Hepatocyte (in vitro differentiated cells): Measurements from ENCODE around the gene HDAC8. TPM values are rescaled to one million over a fixed set of nuclear protein-coding genes. Genes with fewer than 3 reads are reported as not detected.

Source experiments
- DNase-seq: peaks from one replicate; pipeline ENCODE4 v3.0.0-alpha.2; 2016; ENCODE audit warnings: low spot score
- H2AFZ ChIP-seq: fragments of 200-600 bp; sonication (generic); 2 replicates; pipeline ENCODE4 v1.6.0; 2016; ENCODE audit warnings: antibody characterized with exemption, mild to moderate bottlenecking
- H3K27ac ChIP-seq: fragments of 200-600 bp; sonication (generic); 2 replicates; pipeline ENCODE4 v1.5.1; 2016; ENCODE audit warnings: mild to moderate bottlenecking
- H3K27me3 ChIP-seq: fragments of 200-600 bp; sonication (generic); 2 replicates; pipeline ENCODE4 v1.6.1; 2016
- H3K36me3 ChIP-seq: fragments of 200-600 bp; sonication (generic); replicated peaks from 2 replicates; pipeline ENCODE4 v1.5.1; 2016; ENCODE audit warnings: low read depth; ENCODE audit not compliant: insufficient read depth
- H3K4me1 ChIP-seq: fragments of 200-600 bp; sonication (generic); 2 replicates; pipeline ENCODE4 v1.5.1; 2016; ENCODE audit warnings: mild to moderate bottlenecking, moderate library complexity; ENCODE audit not compliant: insufficient read depth
- H3K4me2 ChIP-seq: fragments of 200-600 bp; sonication (generic); 2 replicates; pipeline ENCODE4 v1.6.0; 2016
- H3K4me3 ChIP-seq: fragments of 200-600 bp; sonication (generic); 2 replicates; pipeline ENCODE4 v1.5.1; 2016; ENCODE audit warnings: mild to moderate bottlenecking
- H3K79me2 ChIP-seq: fragments of 200-600 bp; sonication (generic); 2 replicates; pipeline ENCODE4 v1.6.0; 2017; ENCODE audit warnings: mild to moderate bottlenecking
- H3K9me2 ChIP-seq: fragments of 200-600 bp; sonication (generic); replicated peaks from 2 replicates; pipeline ENCODE4 v1.6.0; 2017; ENCODE audit warnings: mild to moderate bottlenecking; ENCODE audit not compliant: insufficient read depth
- H3K9me3 ChIP-seq: fragments of 200-600 bp; sonication (generic); 2 replicates; pipeline ENCODE4 v1.5.1; 2016; ENCODE audit warnings: low read depth, mild to moderate bottlenecking
- H4K20me1 ChIP-seq: fragments of 200-600 bp; sonication (generic); 2 replicates; pipeline ENCODE4 v1.6.0; 2016; ENCODE audit warnings: mild to moderate bottlenecking; ENCODE audit not compliant: insufficient read depth, poor library complexity, severe bottlenecking
- EZH2 ChIP-seq: fragments of 200-600 bp; sonication (generic); IDR thresholded peaks from 2 replicates; pipeline ENCODE4 v1.6.1; 2016; ENCODE audit warnings: antibody characterized with exemption, mild to moderate bottlenecking, borderline replicate concordance
- EZH2phosphoT487 ChIP-seq: fragments of 200-600 bp; sonication (generic); IDR thresholded peaks from one replicate; pipeline ENCODE4 v1.6.1; 2018; ENCODE audit warnings: antibody characterized with exemption, mild to moderate bottlenecking, low read depth, moderate library complexity; ENCODE audit not compliant: unreplicated experiment, severe bottlenecking
- WGBS: methylation state at CpG from one replicate; pipeline ENCODE4 v1.1.6; 2016; ENCODE audit warnings: low lambda C conversion rate; ENCODE audit errors: missing lambda C conversion rate; 5-methylcytosine and 5-hydroxymethylcytosine counted together
- polyA plus RNA-seq: library from polyadenylated mRNA; unstranded; fragments of >200 nt; fragmentation: Nextera tagmentation; extraction: Ambion mirVana; gene quantifications from 2 replicates; pipeline ENCODE4 v1.2.1, GENCODE V29; 2016
- total RNA-seq: library from RNA; depleted of rRNA; stranded (reverse); fragments of >200 nt; gene quantifications from 2 replicates; pipeline ENCODE4 v1.2.3, GENCODE V29; 2014
- TF ChIP-seq, protein P1 (sequence below): fragments of 200-600 bp; sonication (generic); IDR thresholded peaks from 2 replicates; pipeline ENCODE4 v1.5.1; 2016; ENCODE audit warnings: antibody characterized with exemption, mild to moderate bottlenecking; ENCODE audit not compliant: poor library complexity

HDAC8 gene
- total and polyA plus RNA-seq, 2 experiments from 2014 or later: 29.4 to 29.5 TPM

GRCh38 chrX:72349190-72349589, 223.5 kb downstream of the HDAC8 start:
- H3K4me2 ChIP-seq: no peak overlapping the region
- H3K79me2 ChIP-seq: no peaks in the 10 kb centered on the region
- H3K9me3 ChIP-seq: no peaks in the 10 kb centered on the region
- H4K20me1 ChIP-seq: no peaks in the 10 kb centered on the region
- H2AFZ ChIP-seq: no peak overlapping the region
- H3K9me2 ChIP-seq: no peaks in the 10 kb centered on the region
- 72% methylated on average over 3 of the region's 3 CpGs for WGBS
- H3K36me3 ChIP-seq: no peaks in the 10 kb centered on the region
- H3K27me3 ChIP-seq: no peaks in the 10 kb centered on the region
- TF ChIP-seq, protein P1, sequence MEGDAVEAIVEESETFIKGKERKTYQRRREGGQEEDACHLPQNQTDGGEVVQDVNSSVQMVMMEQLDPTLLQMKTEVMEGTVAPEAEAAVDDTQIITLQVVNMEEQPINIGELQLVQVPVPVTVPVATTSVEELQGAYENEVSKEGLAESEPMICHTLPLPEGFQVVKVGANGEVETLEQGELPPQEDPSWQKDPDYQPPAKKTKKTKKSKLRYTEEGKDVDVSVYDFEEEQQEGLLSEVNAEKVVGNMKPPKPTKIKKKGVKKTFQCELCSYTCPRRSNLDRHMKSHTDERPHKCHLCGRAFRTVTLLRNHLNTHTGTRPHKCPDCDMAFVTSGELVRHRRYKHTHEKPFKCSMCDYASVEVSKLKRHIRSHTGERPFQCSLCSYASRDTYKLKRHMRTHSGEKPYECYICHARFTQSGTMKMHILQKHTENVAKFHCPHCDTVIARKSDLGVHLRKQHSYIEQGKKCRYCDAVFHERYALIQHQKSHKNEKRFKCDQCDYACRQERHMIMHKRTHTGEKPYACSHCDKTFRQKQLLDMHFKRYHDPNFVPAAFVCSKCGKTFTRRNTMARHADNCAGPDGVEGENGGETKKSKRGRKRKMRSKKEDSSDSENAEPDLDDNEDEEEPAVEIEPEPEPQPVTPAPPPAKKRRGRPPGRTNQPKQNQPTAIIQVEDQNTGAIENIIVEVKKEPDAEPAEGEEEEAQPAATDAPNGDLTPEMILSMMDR: no peak
- TF ChIP-seq EZH2 (no peak), EZH2phosphoT487 (no peak)
- H3K27ac ChIP-seq: no peak overlapping the region
- H3K4me3 ChIP-seq: no peak overlapping the region
- DNase-seq: no peak
- no peaks in the 10 kb centered on the region for H3K4me1 ChIP-seq

DNA sequence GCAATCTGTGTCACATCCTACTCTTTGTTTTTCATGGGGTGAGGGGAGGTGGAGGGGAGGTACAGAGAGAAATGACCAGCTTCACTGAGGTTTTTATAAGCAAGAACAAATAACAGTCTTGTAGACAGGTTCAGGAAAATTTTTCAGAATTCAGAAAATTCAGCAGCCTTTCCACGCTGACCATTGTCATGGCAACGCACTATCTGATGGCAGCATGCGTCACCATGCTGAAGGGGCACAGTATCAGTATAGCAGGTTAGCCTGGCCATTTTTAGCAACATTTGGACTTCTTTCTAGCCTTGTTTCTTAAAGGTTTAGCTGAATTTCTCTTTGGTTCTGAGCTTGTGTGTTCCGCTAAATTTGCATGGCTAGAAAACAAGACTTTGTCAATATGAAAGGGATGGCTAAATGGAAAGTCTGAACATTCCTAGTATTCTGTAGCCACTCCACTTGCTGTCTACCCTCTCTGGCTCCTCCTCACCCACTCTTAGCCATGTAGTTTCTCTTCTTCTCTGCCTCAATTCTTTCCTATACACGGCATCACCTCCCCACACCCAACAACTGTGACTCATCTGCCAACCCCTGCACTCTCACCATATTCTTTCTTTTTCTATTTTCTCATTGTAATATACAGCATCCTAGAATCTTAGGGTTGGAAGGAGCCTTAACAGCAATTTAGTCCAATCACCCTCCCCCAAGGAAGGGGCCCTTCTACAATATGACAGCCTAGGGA, 224.2 kb downstream of the HDAC8 start:
- Histone ChIP-seq H3K4me3 (no peak overlapping the region), H3K36me3 (no peaks in the 10 kb centered on the region), H3K4me2 (no peak overlapping the region), H3K27ac (no peak overlapping the region), H3K4me1 (no peaks in the 10 kb centered on the region), H3K9me3 (no peaks in the 10 kb centered on the region), H4K20me1 (no peaks in the 10 kb centered on the region), H3K27me3 (no peaks in the 10 kb centered on the region), H3K9me2 (no peaks in the 10 kb centered on the region), H2AFZ (no peak overlapping the region), H3K79me2 (no peaks in the 10 kb centered on the region)
- 90% methylated on average over 5 of the region's 5 CpGs for WGBS
- DNase-seq: no peak
- no peak for TF ChIP-seq EZH2
- TF ChIP-seq EZH2phosphoT487: no peak
- TF ChIP-seq, protein P1: no peak

DNA sequence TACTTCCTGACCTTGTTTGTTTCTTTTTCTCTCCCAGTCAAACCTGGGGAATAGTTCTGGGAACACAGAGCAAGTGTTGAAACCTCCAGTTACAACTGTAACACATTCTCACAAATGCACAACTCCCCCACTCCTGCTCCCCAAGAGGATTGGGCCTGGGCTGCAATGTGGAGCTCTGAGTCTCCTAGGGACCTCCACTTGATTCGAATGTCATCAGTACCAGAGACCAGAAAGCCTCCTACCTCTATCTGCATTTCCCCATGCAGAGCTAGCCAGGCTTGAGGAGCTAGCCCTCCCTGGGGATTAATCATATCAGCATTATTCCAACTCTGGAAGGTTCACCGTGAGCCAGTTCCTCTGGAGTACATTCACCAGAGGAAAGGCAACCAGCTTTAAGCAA, 225.3 kb downstream of the HDAC8 start:
- WGBS: 50% methylated on average over 2 of the region's 2 CpGs
- Histone ChIP-seq H2AFZ (no peak overlapping the region), H3K9me2 (no peaks in the 10 kb centered on the region), H3K27me3 (no peaks in the 10 kb centered on the region), H3K36me3 (no peaks in the 10 kb centered on the region), H3K4me2 (no peak overlapping the region), H3K9me3 (no peaks in the 10 kb centered on the region), H3K4me1 (no peaks in the 10 kb centered on the region), H4K20me1 (no peaks in the 10 kb centered on the region), H3K4me3 (no peak overlapping the region), H3K27ac (no peak overlapping the region), H3K79me2 (no peaks in the 10 kb centered on the region)
- TF ChIP-seq EZH2 (no peak), EZH2phosphoT487 (no peak)
- TF ChIP-seq, protein P1: no peak
- no peak for DNase-seq
